ENCODE results near the gene LEP. TPM values are rescaled to one million over a fixed set of nuclear protein-coding genes. Genes with fewer than 3 reads are reported as not detected.

The LEP gene
- total and polyA plus RNA-seq, 9 of the 15 experiments (the other 6 are each of a cell fraction or from before 2014, with no cell fraction given): not detected

GRCh38 chr7:128236924-128237586, 4.0 kb upstream of the LEP start (continued):
- TF ChIP-seq ZNF318 (IDR thresholded peaks at IDR 0.05; ENCODE audit: borderline replicate concordance in 1 of 2, low read depth in 1 of 2) (peak in 1 of 2 experiments; percentile 50; a peak in 1 of 4 replicates), TSHZ1 (CRISPR knock-in tag; IDR thresholded peaks at IDR 0.05) (peak; percentile 87), NFYB (IDR thresholded peaks at IDR 0.05; ENCODE audit: extremely low read depth, insufficient read length) (no peak), ZNF354B (CRISPR knock-in tag; IDR thresholded peaks at IDR 0.05) (peak; percentile 87), RFX1 (IDR thresholded peaks at IDR 0.05) (peak; percentile 40), TRIM28 (IDR thresholded peaks at IDR 0.05) (0 out of 2 replicates have a peak, but pooled peaks have one; percentile 20), ELF1 (tag; IDR thresholded peaks at IDR 0.05) (peak; percentile 78), KDM4B (IDR thresholded peaks at IDR 0.05; ENCODE audit: borderline replicate concordance in 2 of 2, low read depth in 1 of 2) (no peak), HEY1 (CRISPR knock-in tag; IDR thresholded peaks at IDR 0.05; ENCODE audit: borderline replicate concordance) (peak; percentile 17; the same call in 1 of the 2 replicates), ZFP91 (CRISPR knock-in tag; IDR thresholded peaks at IDR 0.05) (no peak), USF2 (CRISPR knock-in tag; IDR thresholded peaks at IDR 0.05) (peak; percentile 71), ESRRB (CRISPR knock-in tag; IDR thresholded peaks at IDR 0.05; ENCODE audit: borderline replicate concordance) (no peak)
